Lung (tissue), 12 donors: Measurements from ENCODE around the gene FANCE. TPM values are rescaled to one million over a fixed set of nuclear protein-coding genes. Genes with fewer than 3 reads are reported as not detected.

ENCODE experiments used
- ATAC-seq: fragments of 200-7000 bp; cut with Tn5 transposase; one replicate; pipeline ENCODE4 v1.9.1; 2020; ENCODE audit warnings: moderate number of reproducible peaks; ENCODE audit not compliant: insufficient read depth, low FRiP score
- DNase-seq, 3 donors: peaks; one replicate each; pipeline ENCODE4 v3.0.0-alpha.2; 2013 to 2017
- H3K27ac ChIP-seq, 2 donors: one replicate each; pipeline ENCODE4 v1.5.1; 2013; ENCODE audit warnings: mild to moderate bottlenecking in 2 of 2, moderate library complexity in 2 of 2, control low read depth in 1 of 2, inconsistent platforms in 1 of 2, low read depth in 1 of 2, low read length in 1 of 2
- H3K27me3 ChIP-seq, 3 donors: one replicate each; pipeline ENCODE4 v1.5.1; 2013; ENCODE audit warnings: low read length in 2 of 3; ENCODE audit not compliant: control insufficient read depth in 3 of 3, insufficient read depth in 3 of 3
- H3K36me3 ChIP-seq, 4 donors: one replicate each; pipeline ENCODE4 v1.5.1; 2013; ENCODE audit warnings: low read length in 4 of 4, mild to moderate bottlenecking in 1 of 4, moderate library complexity in 1 of 4; ENCODE audit not compliant: control insufficient read depth in 4 of 4, insufficient read depth in 4 of 4
- H3K4me1 ChIP-seq, 5 donors: one replicate each; pipeline ENCODE4 v1.5.1; 2013; ENCODE audit warnings: low read length in 5 of 5, mild to moderate bottlenecking in 2 of 5, moderate library complexity in 1 of 5; ENCODE audit not compliant: control insufficient read depth in 5 of 5, insufficient read depth in 5 of 5
- H3K4me3 ChIP-seq: one replicate; pipeline ENCODE4 v1.5.1; 2013; ENCODE audit warnings: mild to moderate bottlenecking, control low read depth, moderate library complexity
- H3K9ac ChIP-seq, 2 donors: one replicate each; pipeline ENCODE4 v1.5.1; 2013; ENCODE audit warnings: low read length in 2 of 2, control low read depth in 1 of 2; ENCODE audit not compliant: insufficient read depth in 1 of 2
- H3K9me3 ChIP-seq, 4 donors: one replicate each; pipeline ENCODE4 v1.5.1; 2013; ENCODE audit warnings: low read length in 3 of 4, mild to moderate bottlenecking in 1 of 4, moderate library complexity in 1 of 4; ENCODE audit not compliant: control insufficient read depth in 4 of 4, insufficient read depth in 3 of 4
- WGBS, 2 donors: extraction: QIAGEN DNeasy Blood & Tissue Kit; methylation state at CpG; one replicate each; pipeline ENCODE4 v1.1.7; 2013; 5-methylcytosine and 5-hydroxymethylcytosine counted together
- polyA plus RNA-seq, 2 donors: library from polyadenylated mRNA; stranded (reverse); fragments of 200-250 nt; gene quantifications; one replicate each; pipeline ENCODE4 v1.2.1, GENCODE V29; 2013
- total RNA-seq, 2 donors: library from RNA; depleted of rRNA in 1 of 2; stranded (reverse); fragments of >200 nt in 1 of 2; gene quantifications; one replicate each; pipeline ENCODE4 v1.2.1, GENCODE V29; 2014 to 2021
- TF ChIP-seq, protein P1 (sequence below): IDR thresholded peaks from 2 replicates; pipeline ENCODE4 v1.5.1; 2012; ENCODE audit warnings: mild to moderate bottlenecking; ENCODE audit errors: control extremely low read depth, extremely low read depth
- donor health status: control.
- donor health status: control.
- donor health status: Bipolar disorder and iron deficiency.
- donor health status: healthy.
- donor health status: DM: yes; HTN: yes; CAD: no.

Gene FANCE
- total and polyA plus RNA-seq, 4 donors, result 3.1 to 7.3 (median 6.3) TPM

DNA sequence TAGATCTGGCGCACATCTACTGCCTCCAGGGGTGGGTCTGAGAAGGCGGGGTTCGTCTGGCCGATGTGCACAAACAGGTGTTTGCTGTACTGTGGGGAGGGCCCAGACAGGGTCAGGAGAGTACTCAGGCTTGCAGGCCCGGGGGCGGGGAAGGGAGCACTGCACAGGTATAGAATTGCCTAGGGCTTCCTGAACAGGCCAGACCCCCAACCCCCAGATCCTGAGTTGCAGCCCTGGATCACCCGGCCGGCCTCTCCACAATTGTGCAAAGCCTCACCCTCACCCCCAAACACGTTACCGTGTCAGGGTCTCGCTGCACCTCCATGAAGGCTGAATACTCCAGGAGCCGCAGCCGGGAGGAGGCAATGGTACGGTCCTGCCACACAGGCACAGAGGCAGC, 23.9 kb downstream of the FANCE start:
- WGBS, 2 donors, result 89 to 92% methylated on average over 14 of the region's 14 CpGs
- H3K36me3 ChIP-seq, result peaks cover 0 to 44% (median 22%) of the 10 kb centered on the region in 4 donors
- H3K9me3 ChIP-seq, result no peaks in the 10 kb centered on the region
- no peaks in the 10 kb centered on the region for H3K27me3 ChIP-seq
- no peak for DNase-seq
- no peak for ATAC-seq
- H3K9ac ChIP-seq, result no peak overlapping the region
- H3K27ac ChIP-seq, result no peak overlapping the region
- TF ChIP-seq, protein P1, sequence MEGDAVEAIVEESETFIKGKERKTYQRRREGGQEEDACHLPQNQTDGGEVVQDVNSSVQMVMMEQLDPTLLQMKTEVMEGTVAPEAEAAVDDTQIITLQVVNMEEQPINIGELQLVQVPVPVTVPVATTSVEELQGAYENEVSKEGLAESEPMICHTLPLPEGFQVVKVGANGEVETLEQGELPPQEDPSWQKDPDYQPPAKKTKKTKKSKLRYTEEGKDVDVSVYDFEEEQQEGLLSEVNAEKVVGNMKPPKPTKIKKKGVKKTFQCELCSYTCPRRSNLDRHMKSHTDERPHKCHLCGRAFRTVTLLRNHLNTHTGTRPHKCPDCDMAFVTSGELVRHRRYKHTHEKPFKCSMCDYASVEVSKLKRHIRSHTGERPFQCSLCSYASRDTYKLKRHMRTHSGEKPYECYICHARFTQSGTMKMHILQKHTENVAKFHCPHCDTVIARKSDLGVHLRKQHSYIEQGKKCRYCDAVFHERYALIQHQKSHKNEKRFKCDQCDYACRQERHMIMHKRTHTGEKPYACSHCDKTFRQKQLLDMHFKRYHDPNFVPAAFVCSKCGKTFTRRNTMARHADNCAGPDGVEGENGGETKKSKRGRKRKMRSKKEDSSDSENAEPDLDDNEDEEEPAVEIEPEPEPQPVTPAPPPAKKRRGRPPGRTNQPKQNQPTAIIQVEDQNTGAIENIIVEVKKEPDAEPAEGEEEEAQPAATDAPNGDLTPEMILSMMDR, result no peak
- H3K4me3 ChIP-seq, result no peak overlapping the region
- H3K4me1 ChIP-seq, result no peaks in the 10 kb centered on the region

DNA sequence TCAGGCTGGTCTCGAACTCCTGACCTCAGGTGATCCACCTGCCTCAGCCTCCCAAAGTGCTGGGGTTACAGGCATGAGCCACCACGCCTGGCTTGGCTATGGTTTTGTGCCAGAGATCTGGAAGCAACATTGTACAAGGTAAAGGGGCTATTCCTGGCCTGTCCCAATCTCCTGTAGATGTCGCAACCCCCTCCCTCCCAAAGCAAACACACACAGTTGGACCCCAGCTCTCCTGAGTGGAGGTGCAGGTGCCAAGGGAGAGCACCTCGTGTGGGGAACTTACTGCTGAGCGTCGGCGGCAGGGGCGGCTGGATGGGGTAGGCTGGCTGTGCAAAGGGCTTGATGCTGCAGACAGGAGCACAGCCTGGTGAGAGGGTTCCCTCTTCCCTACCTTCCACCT, 24.9 kb downstream of the FANCE start:
- no peak overlapping the region for H3K27ac ChIP-seq
- H3K9me3 ChIP-seq, result no peaks in the 10 kb centered on the region
- H3K9ac ChIP-seq, result no peak overlapping the region
- 85 to 88% methylated on average over 8 of the region's 8 CpGs for WGBS, 2 donors
- TF ChIP-seq, protein P1, result no peak
- H3K4me3 ChIP-seq, result no peak overlapping the region
- no peaks in the 10 kb centered on the region for H3K27me3 ChIP-seq
- peaks cover 0 to 40% (median 20%) of the 10 kb centered on the region in 4 donors for H3K36me3 ChIP-seq
- no peak for ATAC-seq
- H3K4me1 ChIP-seq, result no peaks in the 10 kb centered on the region
- DNase-seq, result no peak

DNA sequence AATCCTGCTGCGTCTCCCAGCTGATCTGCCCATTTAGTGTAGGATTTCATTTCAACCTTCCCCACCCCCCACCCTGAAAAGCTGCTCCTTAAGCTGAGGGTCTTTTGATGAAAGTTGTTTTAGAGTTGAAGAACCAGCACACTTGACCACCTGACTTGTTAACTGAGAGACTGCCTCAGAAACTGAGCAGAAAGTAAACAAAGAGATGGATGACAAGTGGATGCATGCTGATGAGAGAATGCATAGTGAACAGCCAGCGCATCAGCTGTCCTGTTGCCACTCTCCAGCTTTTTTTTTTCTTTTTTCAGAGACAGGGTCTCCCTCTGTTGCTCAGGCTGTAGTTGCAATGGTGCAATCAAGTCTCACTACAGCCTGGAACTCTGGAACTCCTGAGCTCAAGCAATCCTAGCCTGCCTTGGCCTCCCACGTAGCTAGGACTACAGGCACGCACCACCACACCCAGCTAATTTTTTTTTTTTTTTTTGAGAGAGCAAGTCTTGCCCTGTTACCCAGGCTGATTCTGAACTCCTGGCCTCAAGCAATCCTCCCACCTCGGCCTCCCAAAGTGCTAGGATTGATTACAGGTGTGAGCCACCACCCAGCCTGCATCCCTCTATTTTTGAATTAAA, 25.5 kb downstream of the FANCE start:
- H3K9ac ChIP-seq, result no peak overlapping the region
- no peak overlapping the region for H3K4me3 ChIP-seq
- H3K36me3 ChIP-seq, result peaks cover 0 to 36% (median 17%) of the 10 kb centered on the region in 4 donors
- H3K27me3 ChIP-seq, result no peaks in the 10 kb centered on the region
- 93 to 97% methylated on average over 5 of the region's 5 CpGs for WGBS, 2 donors
- TF ChIP-seq, protein P1, result no peak
- DNase-seq, result no peak
- H3K27ac ChIP-seq, result no peak overlapping the region
- no peaks in the 10 kb centered on the region for H3K9me3 ChIP-seq
- ATAC-seq, result no peak
- no peaks in the 10 kb centered on the region for H3K4me1 ChIP-seq

DNA sequence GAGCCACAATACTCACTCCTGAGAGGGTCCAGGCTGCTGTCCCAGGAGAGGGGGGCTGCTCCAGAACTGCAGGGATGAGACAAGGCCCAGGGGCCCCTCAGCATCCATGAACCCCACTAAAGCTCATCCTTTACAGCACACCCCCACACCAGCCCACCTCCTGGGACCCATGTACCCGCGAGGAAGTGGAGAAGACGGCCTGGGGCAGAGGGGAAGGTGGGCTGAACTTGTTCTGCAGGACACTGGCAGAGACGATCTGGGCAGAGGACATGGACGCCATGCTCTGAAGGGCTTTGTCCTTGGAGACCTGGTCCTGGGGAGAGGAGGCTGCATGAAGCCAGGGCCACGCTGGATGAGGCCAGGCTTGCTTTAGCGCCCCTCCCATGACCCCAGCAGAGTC, 26.1 kb downstream of the FANCE start:
- ATAC-seq (no peak), DNase-seq (no peak)
- H3K4me3 ChIP-seq, result no peak overlapping the region
- TF ChIP-seq, protein P1, result no peak
- H3K9ac ChIP-seq, result no peak overlapping the region
- no peak overlapping the region for H3K27ac ChIP-seq
- peaks cover 0 to 32% (median 15%) of the 10 kb centered on the region in 4 donors for H3K36me3 ChIP-seq
- no peaks in the 10 kb centered on the region for H3K9me3 ChIP-seq
- H3K27me3 ChIP-seq, result no peaks in the 10 kb centered on the region
- no peaks in the 10 kb centered on the region for H3K4me1 ChIP-seq
- WGBS, 2 donors, result 86 to 87% methylated on average over 7 of the region's 7 CpGs
